HEK293 (cell line): ENCODE data around the gene DSTN.

Experiments used
- CTCF ChIA-PET: fragments of 350-600 bp; formaldehyde crosslinking; extraction: SDS; loops from one replicate; lab custom pipeline; 2021; ENCODE audit warnings: antibody characterized with exemption; lab: Yijun Ruan, JAX
- POLR2A ChIA-PET: fragments of 300-600 bp; formaldehyde crosslinking; extraction: SDS; loops from one replicate; lab custom pipeline; 2020; ENCODE audit warnings: antibody characterized with exemption, inconsistent platforms; lab: Yijun Ruan, JAX
- H3K27ac ChIP-seq: fragments of 200-500 bp; sonication (Bioruptor generic); 2 replicates; pipeline ENCODE4 v1.5.1; 2014; ENCODE audit warnings: low read depth, low read length, control low read depth, inconsistent platforms; ENCODE audit errors: extremely low read depth
- H3K36me3 ChIP-seq, 2 experiments: fragments of 200-500 bp in 1 of 2; sonication (Bioruptor generic) in 1 of 2; 1 replicate in 1 of 2; 2 replicates in 1 of 2; pipeline ENCODE4 v1.5.1; 2014 to 2017; ENCODE audit warnings: inconsistent platforms in 2 of 2, low read length in 2 of 2; ENCODE audit not compliant: control insufficient read depth in 2 of 2, insufficient read depth in 1 of 2
- H3K4me1 ChIP-seq: fragments of 200-500 bp; sonication (Bioruptor generic); 2 replicates; pipeline ENCODE4 v1.5.1; 2014; ENCODE audit warnings: mild to moderate bottlenecking, low read length, inconsistent platforms; ENCODE audit not compliant: control insufficient read depth, insufficient read depth
- H3K4me3 ChIP-seq: 2 replicates; pipeline ENCODE4 v1.5.1; 2011; ENCODE audit warnings: low read depth, mild to moderate bottlenecking, control low read depth, low read length, moderate library complexity
- H3K9me3 ChIP-seq: fragments of 200-500 bp; sonication (Bioruptor generic); 2 replicates; pipeline ENCODE4 v1.5.1; 2014; ENCODE audit warnings: low read depth, low read length, inconsistent platforms; ENCODE audit not compliant: control insufficient read depth, insufficient read depth
- BCL11B ChIP-seq: fragments of 450-650 bp; formaldehyde crosslinking; IDR thresholded peaks from 2 replicates; pipeline ENCODE4 v1.5.1; 2016; ENCODE audit warnings: low read depth, missing biosample characterization, missing genetic modification characterization
- FEZF1 ChIP-seq: fragments of 450-650 bp; formaldehyde crosslinking; IDR thresholded peaks from 2 replicates; pipeline ENCODE4 v1.5.1; 2016; ENCODE audit warnings: missing biosample characterization, missing genetic modification characterization
- RBAK ChIP-seq: fragments of 450-650 bp; formaldehyde crosslinking; IDR thresholded peaks from 2 replicates; pipeline ENCODE4 v1.5.1; 2016; ENCODE audit warnings: missing biosample characterization, missing genetic modification characterization
- REPIN1 ChIP-seq: fragments of 450-650 bp; formaldehyde crosslinking; IDR thresholded peaks from 2 replicates; pipeline ENCODE4 v1.5.1; 2017; ENCODE audit warnings: missing biosample characterization, missing genetic modification characterization, low read depth
- SCRT2 ChIP-seq: fragments of 450-650 bp; formaldehyde crosslinking; IDR thresholded peaks from 2 replicates; pipeline ENCODE4 v1.5.1; 2016; ENCODE audit warnings: missing biosample characterization, missing genetic modification characterization
- ZFP37 ChIP-seq: fragments of 450-650 bp; formaldehyde crosslinking; IDR thresholded peaks from 2 replicates; pipeline ENCODE4 v1.5.1; 2016; ENCODE audit warnings: missing biosample characterization, missing genetic modification characterization
- ZIC2 ChIP-seq: fragments of 450-650 bp; formaldehyde crosslinking; IDR thresholded peaks from 2 replicates; pipeline ENCODE4 v1.5.1; 2016; ENCODE audit warnings: missing biosample characterization, missing genetic modification characterization
- ZNF114 ChIP-seq: fragments of 450-650 bp; formaldehyde crosslinking; IDR thresholded peaks from 2 replicates; pipeline ENCODE4 v1.5.0; 2017; ENCODE audit warnings: missing biosample characterization, missing genetic modification characterization
- ZNF121 ChIP-seq: fragments of 450-650 bp; formaldehyde crosslinking; IDR thresholded peaks from 2 replicates; pipeline ENCODE4 v1.5.1; 2016; ENCODE audit warnings: missing biosample characterization, missing genetic modification characterization
- ZNF132 ChIP-seq: fragments of 450-650 bp; formaldehyde crosslinking; IDR thresholded peaks from 2 replicates; pipeline ENCODE4 v1.5.1; 2017; ENCODE audit warnings: missing biosample characterization, missing genetic modification characterization, borderline replicate concordance
- ZNF16 ChIP-seq: fragments of 450-650 bp; formaldehyde crosslinking; IDR thresholded peaks from 2 replicates; pipeline ENCODE4 v1.5.1; 2016; ENCODE audit warnings: low read depth, missing biosample characterization, missing genetic modification characterization
- ZNF169 ChIP-seq: fragments of 450-650 bp; formaldehyde crosslinking; IDR thresholded peaks from 2 replicates; pipeline ENCODE4 v1.5.1; 2016; ENCODE audit warnings: missing biosample characterization, missing genetic modification characterization
- ZNF221 ChIP-seq: fragments of 450-650 bp; formaldehyde crosslinking; IDR thresholded peaks from 2 replicates; pipeline ENCODE4 v1.5.1; 2017; ENCODE audit warnings: missing biosample characterization, missing genetic modification characterization, borderline replicate concordance
- ZNF223 ChIP-seq: fragments of 450-650 bp; formaldehyde crosslinking; IDR thresholded peaks from 2 replicates; pipeline ENCODE4 v1.5.1; 2016; ENCODE audit warnings: missing biosample characterization, missing genetic modification characterization
- ZNF24 ChIP-seq: fragments of 450-650 bp; formaldehyde crosslinking; IDR thresholded peaks from 2 replicates; pipeline ENCODE4 v1.5.1; 2016; ENCODE audit warnings: missing biosample characterization, missing genetic modification characterization
- ZNF248 ChIP-seq: fragments of 450-650 bp; formaldehyde crosslinking; IDR thresholded peaks from 2 replicates; pipeline ENCODE4 v1.5.1; 2017; ENCODE audit warnings: missing biosample characterization, missing genetic modification characterization
- ZNF335 ChIP-seq: fragments of 450-650 bp; formaldehyde crosslinking; conservative IDR thresholded peaks from 2 replicates; pipeline ENCODE4 v1.5.1; 2016; ENCODE audit warnings: missing biosample characterization, missing genetic modification characterization
- ZNF394 ChIP-seq: fragments of 450-650 bp; formaldehyde crosslinking; IDR thresholded peaks from 2 replicates; pipeline ENCODE4 v1.5.1; 2016; ENCODE audit warnings: missing biosample characterization, missing genetic modification characterization, mild to moderate bottlenecking, moderate library complexity, borderline replicate concordance
- ZNF501 ChIP-seq: fragments of 450-650 bp; formaldehyde crosslinking; IDR thresholded peaks from 2 replicates; pipeline ENCODE4 v1.5.1; 2016; ENCODE audit warnings: missing biosample characterization, missing genetic modification characterization
- ZNF558 ChIP-seq: fragments of 450-650 bp; formaldehyde crosslinking; IDR thresholded peaks from 2 replicates; pipeline ENCODE4 v1.5.1; 2016; ENCODE audit warnings: missing biosample characterization, missing genetic modification characterization
- ZNF571 ChIP-seq: fragments of 450-650 bp; formaldehyde crosslinking; IDR thresholded peaks from 2 replicates; pipeline ENCODE4 v1.5.0; 2017; ENCODE audit warnings: missing biosample characterization, missing genetic modification characterization
- ZNF596 ChIP-seq: fragments of 450-650 bp; IDR thresholded peaks from 2 replicates; pipeline ENCODE4 v1.5.0; 2018; ENCODE audit warnings: missing biosample characterization, mild to moderate bottlenecking, missing genetic modification characterization, moderate library complexity
- ZNF600 ChIP-seq: fragments of 450-650 bp; formaldehyde crosslinking; IDR thresholded peaks from 2 replicates; pipeline ENCODE4 v1.5.1; 2016; ENCODE audit warnings: missing biosample characterization, missing genetic modification characterization
- ZNF76 ChIP-seq: fragments of 450-650 bp; formaldehyde crosslinking; IDR thresholded peaks from 2 replicates; pipeline ENCODE4; 2016; ENCODE audit warnings: low read depth, missing biosample characterization, missing genetic modification characterization, borderline replicate concordance
- ZNF785 ChIP-seq: fragments of 450-650 bp; formaldehyde crosslinking; IDR thresholded peaks from 2 replicates; pipeline ENCODE4 v1.5.1; 2016; ENCODE audit warnings: missing biosample characterization, missing genetic modification characterization
- ZNF843 ChIP-seq: fragments of 450-650 bp; formaldehyde crosslinking; IDR thresholded peaks from 2 replicates; pipeline ENCODE4 v1.5.1; 2016; ENCODE audit warnings: missing biosample characterization, missing genetic modification characterization
- ZSCAN16 ChIP-seq: fragments of 450-650 bp; formaldehyde crosslinking; IDR thresholded peaks from 2 replicates; pipeline ENCODE4 v1.5.1; 2016; ENCODE audit warnings: missing biosample characterization, missing genetic modification characterization
- ZSCAN23 ChIP-seq: fragments of 450-650 bp; formaldehyde crosslinking; IDR thresholded peaks from 2 replicates; pipeline ENCODE4 v1.5.1; 2016; ENCODE audit warnings: missing biosample characterization, missing genetic modification characterization
- TF ChIP-seq, protein P1 (sequence below): fragments of 450-650 bp; formaldehyde crosslinking; IDR thresholded peaks from 2 replicates; pipeline ENCODE4 v1.5.1; 2016; ENCODE audit warnings: missing biosample characterization, missing genetic modification characterization
- TF ChIP-seq, protein P2 (sequence below): fragments of 450-650 bp; formaldehyde crosslinking; IDR thresholded peaks from 2 replicates; pipeline ENCODE4 v1.5.1; 2016; ENCODE audit warnings: missing biosample characterization, missing genetic modification characterization, borderline replicate concordance

The DSTN gene

DNA sequence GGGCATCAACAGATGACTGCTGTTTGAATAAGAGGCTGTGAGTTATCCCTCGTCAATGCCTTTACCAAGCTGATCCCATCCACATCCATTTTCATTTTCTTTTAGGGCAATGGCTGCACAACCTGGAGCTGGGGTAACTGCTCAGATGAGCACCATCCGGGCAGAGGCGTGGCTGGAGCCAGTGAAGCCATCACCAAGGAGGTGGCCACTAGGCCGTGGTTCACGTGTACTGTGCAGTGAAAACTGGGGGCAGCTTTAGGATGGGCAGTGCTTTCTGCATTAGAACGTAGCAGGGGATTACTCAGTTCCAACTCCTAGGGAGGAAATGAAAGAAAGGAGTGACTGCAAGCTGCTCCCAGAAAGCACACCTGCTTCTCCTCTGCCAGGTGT, 60.9 kb downstream of the DSTN start:
- Histone ChIP-seq H3K36me3 (peaks cover 0 to 97% of the 10 kb centered on the region in 2 experiments; a peak in 1 of 3 replicates), H3K9me3 (no peaks in the 10 kb centered on the region), H3K4me3 (no peak overlapping the region), H3K4me1 (no peaks in the 10 kb centered on the region), H3K27ac (no peak overlapping the region)
- no peak for TF ChIP-seq ZNF248
- TF ChIP-seq SCRT2 (tag by site-specific recombination), result no peak
- no peak for TF ChIP-seq ZNF121
- TF ChIP-seq ZNF223 (tag by site-specific recombination), result no peak
- TF ChIP-seq RBAK (tag by site-specific recombination), result no peak
- no peak for TF ChIP-seq ZIC2 (tag by site-specific recombination)
- TF ChIP-seq ZNF16, result no peak
- TF ChIP-seq BCL11B (tag by site-specific recombination), result no peak
- TF ChIP-seq, protein P1, sequence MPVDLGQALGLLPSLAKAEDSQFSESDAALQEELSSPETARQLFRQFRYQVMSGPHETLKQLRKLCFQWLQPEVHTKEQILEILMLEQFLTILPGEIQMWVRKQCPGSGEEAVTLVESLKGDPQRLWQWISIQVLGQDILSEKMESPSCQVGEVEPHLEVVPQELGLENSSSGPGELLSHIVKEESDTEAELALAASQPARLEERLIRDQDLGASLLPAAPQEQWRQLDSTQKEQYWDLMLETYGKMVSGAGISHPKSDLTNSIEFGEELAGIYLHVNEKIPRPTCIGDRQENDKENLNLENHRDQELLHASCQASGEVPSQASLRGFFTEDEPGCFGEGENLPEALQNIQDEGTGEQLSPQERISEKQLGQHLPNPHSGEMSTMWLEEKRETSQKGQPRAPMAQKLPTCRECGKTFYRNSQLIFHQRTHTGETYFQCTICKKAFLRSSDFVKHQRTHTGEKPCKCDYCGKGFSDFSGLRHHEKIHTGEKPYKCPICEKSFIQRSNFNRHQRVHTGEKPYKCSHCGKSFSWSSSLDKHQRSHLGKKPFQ (tag by site-specific recombination), result no peak
- no peak for TF ChIP-seq ZNF785 (tag by site-specific recombination)
- no peak for TF ChIP-seq ZNF501
- TF ChIP-seq, protein P2, sequence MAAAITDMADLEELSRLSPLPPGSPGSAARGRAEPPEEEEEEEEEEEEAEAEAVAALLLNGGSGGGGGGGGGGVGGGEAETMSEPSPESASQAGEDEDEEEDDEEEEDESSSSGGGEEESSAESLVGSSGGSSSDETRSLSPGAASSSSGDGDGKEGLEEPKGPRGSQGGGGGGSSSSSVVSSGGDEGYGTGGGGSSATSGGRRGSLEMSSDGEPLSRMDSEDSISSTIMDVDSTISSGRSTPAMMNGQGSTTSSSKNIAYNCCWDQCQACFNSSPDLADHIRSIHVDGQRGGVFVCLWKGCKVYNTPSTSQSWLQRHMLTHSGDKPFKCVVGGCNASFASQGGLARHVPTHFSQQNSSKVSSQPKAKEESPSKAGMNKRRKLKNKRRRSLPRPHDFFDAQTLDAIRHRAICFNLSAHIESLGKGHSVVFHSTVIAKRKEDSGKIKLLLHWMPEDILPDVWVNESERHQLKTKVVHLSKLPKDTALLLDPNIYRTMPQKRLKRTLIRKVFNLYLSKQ (tag by site-specific recombination), result no peak
- no peak for TF ChIP-seq ZSCAN23
- no peak for TF ChIP-seq ZNF24 (tag by site-specific recombination)
- TF ChIP-seq ZNF843 (tag by site-specific recombination), result no peak
- CTCF ChIA-PET, result interaction anchor here (0.5 to 1.3 kb wide), 5 partner anchors 19 to 366 kb away, joined by 3 to 4 read pairs (median 4); no protein-coding TSS in a partner anchor
- POLR2A ChIA-PET, result no interaction called here

DNA sequence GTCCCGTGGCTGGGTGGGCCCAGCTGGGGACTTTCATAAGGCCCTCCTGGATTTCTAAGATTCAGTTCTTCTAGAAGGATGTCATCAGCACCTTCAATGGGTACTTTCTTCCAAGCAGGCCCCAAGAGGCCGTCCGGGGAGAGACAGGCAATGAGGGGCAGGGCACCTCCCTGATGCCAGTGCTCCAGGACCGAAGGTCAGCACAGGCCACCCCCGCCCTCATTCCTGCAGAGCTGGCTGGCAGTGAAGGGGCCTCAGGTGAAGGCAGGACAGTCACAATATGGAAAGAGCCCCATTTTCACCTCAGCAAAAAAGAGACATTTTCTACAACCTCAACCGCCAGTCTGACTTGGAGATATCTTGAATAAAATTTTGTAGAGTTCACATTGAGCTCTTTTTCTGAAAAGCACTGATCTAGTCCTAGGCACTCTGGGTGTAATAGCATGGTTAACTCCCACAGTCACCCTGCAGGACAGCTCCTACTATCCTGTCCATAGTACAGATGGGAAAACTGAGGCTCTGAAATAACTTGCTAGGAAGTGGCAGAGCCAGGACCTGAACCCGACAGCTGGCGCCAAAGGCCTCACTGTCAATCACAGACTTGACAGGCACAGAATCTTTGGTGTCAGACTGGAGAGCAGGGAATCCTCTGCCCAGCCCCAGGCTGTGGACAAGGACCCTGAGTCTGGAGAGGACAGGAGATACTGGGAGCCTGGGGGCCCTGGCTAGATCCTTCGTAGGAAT, 61.9 kb downstream of the DSTN start:
- POLR2A ChIA-PET, result no interaction called here

DNA sequence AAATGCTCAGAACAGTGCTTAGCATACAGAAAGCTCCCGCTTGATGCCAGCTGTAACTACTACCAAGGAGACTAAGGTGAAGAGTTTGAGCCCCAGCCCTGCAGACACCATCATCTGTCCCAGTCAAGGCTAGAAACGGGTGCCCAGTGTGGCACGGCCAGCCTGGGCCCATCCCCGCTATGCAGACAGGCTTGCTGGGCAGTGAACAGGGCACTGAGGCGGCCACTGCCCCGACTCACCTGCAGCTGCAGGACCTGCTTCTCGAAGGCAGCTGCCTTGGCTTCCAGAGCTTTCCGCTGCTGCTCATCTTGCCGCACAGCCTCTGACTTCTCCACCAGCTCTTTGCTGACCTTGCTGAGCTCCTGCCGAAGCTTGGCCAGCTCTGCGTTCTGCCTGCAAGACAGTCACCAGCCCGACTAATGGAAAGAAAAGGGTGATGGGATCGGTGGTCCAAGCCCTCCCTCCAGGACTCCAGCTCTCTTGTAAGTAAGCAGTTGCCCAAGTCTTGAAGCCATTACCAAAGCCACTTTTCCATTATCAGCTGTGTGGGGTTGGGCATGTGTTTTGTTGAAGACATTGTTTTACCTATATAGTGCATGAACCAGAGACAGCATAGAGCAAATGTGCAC, 63.5 kb downstream of the DSTN start:
- POLR2A ChIA-PET, result no interaction called here
- CTCF ChIA-PET, result interaction anchor here (0.6 to 0.8 kb wide), 2 partner anchors 17 to 129 kb away, joined by 3 to 4 read pairs; no protein-coding TSS in a partner anchor
- H3K4me3 ChIP-seq, result no peak overlapping the region
- H3K36me3 ChIP-seq, result peaks cover 0 to 94% of the 10 kb centered on the region in 2 experiments; a peak in 1 of 3 replicates
- H3K4me1 ChIP-seq, result no peaks in the 10 kb centered on the region
- no peak overlapping the region for H3K27ac ChIP-seq
- no peaks in the 10 kb centered on the region for H3K9me3 ChIP-seq
- TF ChIP-seq ZNF169 (tag by site-specific recombination) (no peak), REPIN1 (tag by site-specific recombination) (no peak), ZNF221 (no peak), ZNF394 (tag by site-specific recombination) (no peak), ZNF76 (tag by site-specific recombination) (no peak), ZNF600 (tag by site-specific recombination) (no peak)

More for the DNA sequence above, 61.9 kb downstream of the DSTN start:
- H3K27ac ChIP-seq, result no peak overlapping the region
- no peak for TF ChIP-seq FEZF1 (tag by site-specific recombination)
- TF ChIP-seq ZNF335 (tag by site-specific recombination), result no peak
- no peak for TF ChIP-seq ZFP37 (tag by site-specific recombination)
- no peak for TF ChIP-seq ZIC2 (tag by site-specific recombination)
- TF ChIP-seq ZSCAN16 (tag by site-specific recombination), result no peak
- TF ChIP-seq ZNF558 (tag by site-specific recombination), result no peak
- no peak for TF ChIP-seq ZNF571
- no peak for TF ChIP-seq ZNF596 (tag by site-specific recombination)
- TF ChIP-seq ZNF132 (tag by site-specific recombination), result no peak
- TF ChIP-seq ZNF114 (tag by site-specific recombination), result no peak
- no peaks in the 10 kb centered on the region for H3K4me1 ChIP-seq
- CTCF ChIA-PET, result interaction anchor here (0.6 to 1.3 kb wide), 2 partner anchors 18 to 365 kb away, joined by 4 read pairs; no protein-coding TSS in a partner anchor
- H3K4me3 ChIP-seq, result no peak overlapping the region
- peaks cover 0 to 97% of the 10 kb centered on the region in 2 experiments; a peak in 1 of 3 replicates for H3K36me3 ChIP-seq
- H3K9me3 ChIP-seq, result no peaks in the 10 kb centered on the region
